ENCODE measurements around the gene ABL1. TPM values are rescaled to one million over a fixed set of nuclear protein-coding genes. Genes with fewer than 3 reads are reported as not detected.

The ABL1 gene
- 51.7 and 62.4 TPM in 2 replicates for total RNA-seq

DNA sequence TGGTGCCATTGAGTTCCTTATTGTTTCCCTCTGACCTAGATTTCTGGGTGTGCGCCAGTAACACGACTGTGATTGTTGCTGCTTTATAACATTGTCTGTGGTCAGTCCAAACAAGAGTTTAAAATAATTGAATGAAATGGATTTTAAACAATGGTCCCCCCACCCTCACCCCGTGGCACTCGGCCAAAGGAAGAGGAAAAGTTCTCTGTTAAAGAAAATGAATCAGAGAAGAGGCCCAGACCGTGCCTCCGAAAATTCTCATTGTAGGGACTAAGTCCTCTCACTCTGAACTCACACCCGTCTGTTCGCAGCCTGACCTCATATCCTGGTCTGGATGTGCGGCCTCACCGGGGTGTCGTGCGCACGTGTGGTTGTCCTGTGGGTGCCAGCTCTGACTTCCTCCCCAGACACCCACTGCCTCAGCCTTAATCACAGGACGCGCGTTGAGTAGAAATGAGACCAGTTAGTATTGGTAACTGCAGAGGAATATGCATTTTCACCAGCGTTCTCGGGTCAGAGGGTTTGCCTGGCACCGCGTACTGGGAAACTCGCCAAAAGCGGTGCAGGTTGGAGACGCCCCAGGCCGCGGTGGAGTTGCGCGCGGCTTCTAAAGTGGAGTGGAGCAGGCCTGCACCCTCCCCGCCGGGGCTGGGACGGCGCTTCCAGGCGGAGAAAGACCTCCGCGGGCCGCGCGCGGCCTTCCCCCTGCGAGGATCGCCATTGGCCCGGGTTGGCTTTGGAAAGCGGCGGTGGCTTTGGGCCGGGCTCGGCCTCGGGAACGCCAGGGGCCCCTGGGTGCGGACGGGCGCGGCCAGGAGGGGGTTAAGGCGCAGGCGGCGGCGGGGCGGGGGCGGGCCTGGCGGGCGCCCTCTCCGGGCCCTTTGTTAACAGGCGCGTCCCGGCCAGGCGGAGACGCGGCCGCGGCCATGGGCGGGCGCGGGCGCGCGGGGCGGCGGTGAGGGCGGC lies at the start of gene ABL1:
TSS of gene ABL1 (plus strand) at position 884 of the 966 bp plus-strand sequence. CDS start 193 bp downstream, outside the sequence.

DNA sequence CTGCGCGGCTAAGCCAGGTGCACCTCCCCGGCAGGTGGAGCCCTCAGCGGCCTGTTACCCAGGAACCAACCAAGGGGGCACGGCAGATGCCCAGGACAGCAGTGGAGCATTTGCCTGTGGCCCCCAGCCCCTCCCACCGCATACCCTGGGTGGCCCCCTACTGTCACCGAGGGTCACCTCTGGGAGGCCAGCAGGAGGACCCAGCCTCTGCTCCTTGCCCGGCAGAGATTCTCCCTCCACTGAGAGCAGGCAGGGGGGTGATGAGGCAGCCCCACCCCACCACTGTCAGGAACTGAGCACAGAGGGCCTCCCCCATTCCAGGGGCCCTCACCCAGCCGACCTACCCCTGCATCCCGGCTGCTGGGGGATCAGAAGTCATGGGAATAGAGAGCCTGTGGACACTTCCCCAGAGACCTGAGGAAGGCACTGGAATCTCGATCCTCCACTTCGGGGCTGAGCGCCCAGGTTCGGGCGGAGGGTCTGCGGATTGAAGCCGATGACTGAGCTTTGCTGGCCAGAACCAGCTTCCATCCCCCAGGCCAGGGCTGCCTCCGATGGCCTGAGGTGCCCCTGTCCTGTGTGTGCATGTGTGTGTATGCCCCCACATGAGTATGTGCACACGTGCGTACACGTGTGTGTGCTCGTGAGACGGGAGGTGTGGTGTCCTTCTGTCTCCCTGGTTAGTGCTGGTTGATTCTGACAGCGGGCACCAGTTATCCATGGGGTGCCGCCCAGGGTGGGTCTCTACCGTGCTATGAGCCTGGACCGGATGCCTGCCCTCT lies 61.4 kb downstream of the ABL1 start, which contains the start of gene QRFP:
TSS of gene QRFP (minus strand) at position 580 of the 782 bp plus-strand sequence. CDS start 2,974 bp downstream, outside the sequence.

Other genes with a start within 250 kb of the ABL1 start
- under 0.01 TPM in 1 of 2 replicates, not detected in the other for gene PRDM12, start 170.7 kb upstream of the ABL1 start, total RNA-seq
- 33.1 and 77.2 TPM in 2 replicates for gene EXOSC2, start 141.5 kb upstream of the ABL1 start, total RNA-seq
- not detected in 2 replicates for gene QRFP, start 61.6 kb downstream of the ABL1 start, total RNA-seq
- gene FIBCD1, start 104.0 kb downstream of the ABL1 start, total RNA-seq, result 1.4 and 2.1 TPM in 2 replicates
- 0.89 and 1.00 TPM in 2 replicates for gene LAMC3, start 173.9 kb downstream of the ABL1 start, total RNA-seq

All from uterine smooth muscle cell (primary cell).